Epithelial cell of proximal tubule (primary cell): Measurements from ENCODE around the gene SYT6. TPM values are rescaled to one million over a fixed set of nuclear protein-coding genes. Genes with fewer than 3 reads are reported as not detected.

Experiments used
- DNase-seq: peaks from one replicate; pipeline ENCODE4 v3.0.0-alpha.2; 2011; ENCODE audit warnings: low read depth
- H3K4me3 ChIP-seq: 2 replicates; pipeline ENCODE4 v1.5.1; 2011; ENCODE audit warnings: low read depth, mild to moderate bottlenecking, low read length
- CTCF ChIP-seq: conservative IDR thresholded peaks from 2 replicates; pipeline ENCODE4 v1.5.1; 2012; ENCODE audit warnings: low read depth, mild to moderate bottlenecking, low read length
- total RNA-seq: library from RNA; depleted of rRNA; stranded (reverse); fragments of >200 nt; gene quantifications from 2 replicates; pipeline ENCODE4 v1.2.3, GENCODE V29; 2015

The SYT6 gene
- total RNA-seq, 1 donor from 2014 or later: not detected

GRCh38 chr1:114104949-114105348, 48.7 kb downstream of the SYT6 start:
- no peak for DNase-seq
- TF ChIP-seq CTCF: no peak
- no peak overlapping the region for H3K4me3 ChIP-seq

GRCh38 chr1:114103992-114104391, 49.7 kb downstream of the SYT6 start:
- DNase-seq: no peak
- no peak overlapping the region for H3K4me3 ChIP-seq
- no peak for TF ChIP-seq CTCF

GRCh38 chr1:114102136-114102535, 51.5 kb downstream of the SYT6 start:
- H3K4me3 ChIP-seq: no peak overlapping the region
- DNase-seq: no peak
- TF ChIP-seq CTCF: no peak

- no peak for TF ChIP-seq CTCF
- no peak for DNase-seq
- H3K4me3 ChIP-seq: no peak overlapping the region
Observed at GRCh38 chr1:114100148-114100547, 53.5 kb downstream of the SYT6 start.

- TF ChIP-seq CTCF: no peak
- no peak for DNase-seq
- no peak overlapping the region for H3K4me3 ChIP-seq
Observed at GRCh38 chr1:114099268-114099667, 54.4 kb downstream of the SYT6 start.

- no peak for DNase-seq
- TF ChIP-seq CTCF: no peak
- H3K4me3 ChIP-seq: no peak overlapping the region
Observed at GRCh38 chr1:114097109-114097508, 56.6 kb downstream of the SYT6 start.

GRCh38 chr1:114094675-114095074, 59.0 kb downstream of the SYT6 start:
- no peak for DNase-seq
- no peak overlapping the region for H3K4me3 ChIP-seq
- no peak for TF ChIP-seq CTCF
